CD4-positive, alpha-beta T cell treated with Interferon alpha-2 for 1 hour (primary cell): Measurements from ENCODE around the gene POLR2I.
"Not testable (repeated sequence)": the region's sequence is repeated elsewhere in the genome, so short reads cannot be mapped to it uniquely, and the experiment has no call there.

Experiments
- DNase-seq, 2 donors: peaks; one replicate each; pipeline ENCODE4 v3.0.0-alpha.2; 2020 to 2022

The POLR2I gene

DNA sequence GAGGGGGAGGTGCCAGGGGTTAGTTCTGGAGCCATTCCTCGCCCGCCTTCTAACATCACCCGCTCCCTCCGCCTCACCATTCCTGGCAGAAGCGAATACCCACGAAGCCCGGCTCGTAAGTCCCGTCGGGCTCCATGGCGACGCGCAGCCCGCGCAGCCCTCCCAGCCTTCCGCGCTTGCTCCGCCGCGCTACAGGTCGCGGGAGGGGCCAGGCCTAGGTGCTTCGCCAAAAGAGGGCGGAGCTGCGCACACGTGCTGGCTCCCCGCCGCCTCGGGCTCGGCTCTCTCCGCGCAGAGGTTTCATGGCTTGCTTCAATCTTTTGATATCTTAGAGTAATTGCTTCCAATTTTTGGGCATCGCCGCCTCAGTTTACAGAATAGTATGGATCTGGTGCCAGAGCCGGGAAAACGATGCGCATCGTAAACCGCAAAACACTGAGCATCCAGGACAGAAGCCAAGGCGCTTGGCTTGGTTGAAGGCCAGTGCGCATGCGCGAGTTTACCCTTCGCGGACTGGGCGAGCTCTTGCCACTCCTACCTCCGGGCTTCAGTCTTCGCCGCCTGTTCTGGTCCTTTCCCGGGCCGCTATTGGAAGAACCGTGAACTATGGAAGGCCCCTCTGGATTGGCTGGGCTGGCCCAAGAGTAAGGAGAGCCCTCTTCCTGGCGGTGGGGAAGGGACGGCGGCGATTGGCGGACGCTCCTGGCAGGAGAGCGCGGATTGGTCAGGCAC is at the start of gene POLR2I:
Gene POLR2I, minus strand, starts transcription at position 155 of the 732 bp plus-strand sequence. Its CDS starts 19 bp downstream, at position 136.
- peak; percentile 100 for DNase-seq

DNA sequence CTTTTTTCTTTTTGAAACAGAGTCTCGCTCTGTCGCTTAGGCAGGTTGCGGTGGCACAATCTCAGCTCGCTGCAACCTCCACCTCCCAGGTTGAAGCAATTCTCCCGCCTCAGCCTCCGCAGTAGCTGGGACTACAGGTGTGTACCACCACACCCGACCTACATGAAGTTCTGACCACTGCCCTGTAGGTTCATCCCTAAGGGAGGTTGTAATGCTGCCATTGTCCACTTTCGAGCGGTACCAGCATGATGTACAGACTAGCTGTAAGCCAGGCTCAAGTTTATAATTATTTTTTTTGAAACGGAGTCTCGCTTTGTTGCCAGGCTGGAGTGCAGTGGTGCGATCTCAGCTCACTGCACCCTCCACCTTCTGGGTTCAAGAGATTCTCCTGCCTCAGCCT is 49.1 kb upstream of the POLR2I start:
- no peak for DNase-seq

DNA sequence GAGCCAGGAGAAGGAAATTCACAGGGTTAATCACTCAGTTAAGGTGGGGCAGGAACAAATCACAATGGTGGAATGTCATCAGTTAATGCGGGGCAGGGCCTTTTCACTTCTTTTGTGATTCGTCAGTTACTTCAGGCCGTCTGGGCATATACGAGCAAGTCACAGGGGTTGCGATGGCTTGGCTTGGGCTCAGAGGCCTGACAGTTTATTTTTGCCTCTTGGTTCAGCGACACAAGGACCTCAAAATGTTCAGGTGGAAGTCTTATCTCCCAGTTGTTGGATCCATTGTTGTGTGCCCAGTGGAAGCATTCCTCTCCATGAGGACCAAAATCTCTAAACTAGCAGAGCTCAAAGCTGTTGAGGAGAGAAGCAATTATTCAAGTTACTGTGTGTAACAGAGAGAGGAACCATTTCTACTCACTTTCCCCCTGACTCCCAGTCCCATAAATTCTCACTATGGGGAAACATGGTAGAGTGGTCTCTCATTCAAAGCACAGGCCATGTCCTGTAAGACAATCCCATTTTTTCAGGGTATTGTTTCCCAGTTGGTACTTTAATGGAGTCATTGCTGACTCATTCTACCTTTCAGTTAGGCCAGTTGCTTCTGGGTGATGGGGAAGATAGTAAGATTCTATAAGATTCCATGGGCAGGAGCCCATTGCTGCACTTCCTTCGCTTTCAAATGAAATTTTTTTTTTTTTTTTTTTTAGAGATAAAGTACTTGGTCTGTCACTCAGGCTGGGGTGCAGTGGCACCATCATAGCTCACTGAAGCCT is 46.3 kb upstream of the POLR2I start:
- no peak for DNase-seq

DNA sequence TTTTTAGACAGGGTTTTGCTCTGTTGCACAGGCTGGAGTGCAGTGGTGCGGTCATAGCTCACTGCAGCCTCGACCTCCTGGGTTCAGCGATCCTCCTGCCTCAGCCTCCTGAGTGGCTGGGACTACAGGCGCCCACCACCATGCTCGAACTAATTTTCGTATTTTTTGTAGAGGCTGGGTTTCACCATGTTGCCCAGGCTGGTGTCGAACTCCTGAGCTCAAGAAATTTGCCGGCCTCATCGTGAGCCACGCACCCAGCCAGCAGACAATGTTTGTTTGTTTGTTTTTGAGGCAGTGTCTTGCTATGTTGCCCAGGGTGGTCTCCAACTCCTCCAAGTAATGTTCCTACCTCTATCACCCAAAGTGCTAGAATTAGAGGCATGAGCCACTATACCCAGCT is 38.5 kb upstream of the POLR2I start:
- no peak for DNase-seq

GRCh38 chr19:36152352-36153091 is 37.8 kb upstream of the POLR2I start, which contains the start of gene COX7A1:
TSS of gene COX7A1 (minus strand) at chr19:36152447. CDS start at chr19:36152407, 40 bp downstream.
- no peak for DNase-seq

GRCh38 chr19:36152019-36152351 is 37.3 kb upstream of the POLR2I start:
- DNase-seq = no peak

DNA sequence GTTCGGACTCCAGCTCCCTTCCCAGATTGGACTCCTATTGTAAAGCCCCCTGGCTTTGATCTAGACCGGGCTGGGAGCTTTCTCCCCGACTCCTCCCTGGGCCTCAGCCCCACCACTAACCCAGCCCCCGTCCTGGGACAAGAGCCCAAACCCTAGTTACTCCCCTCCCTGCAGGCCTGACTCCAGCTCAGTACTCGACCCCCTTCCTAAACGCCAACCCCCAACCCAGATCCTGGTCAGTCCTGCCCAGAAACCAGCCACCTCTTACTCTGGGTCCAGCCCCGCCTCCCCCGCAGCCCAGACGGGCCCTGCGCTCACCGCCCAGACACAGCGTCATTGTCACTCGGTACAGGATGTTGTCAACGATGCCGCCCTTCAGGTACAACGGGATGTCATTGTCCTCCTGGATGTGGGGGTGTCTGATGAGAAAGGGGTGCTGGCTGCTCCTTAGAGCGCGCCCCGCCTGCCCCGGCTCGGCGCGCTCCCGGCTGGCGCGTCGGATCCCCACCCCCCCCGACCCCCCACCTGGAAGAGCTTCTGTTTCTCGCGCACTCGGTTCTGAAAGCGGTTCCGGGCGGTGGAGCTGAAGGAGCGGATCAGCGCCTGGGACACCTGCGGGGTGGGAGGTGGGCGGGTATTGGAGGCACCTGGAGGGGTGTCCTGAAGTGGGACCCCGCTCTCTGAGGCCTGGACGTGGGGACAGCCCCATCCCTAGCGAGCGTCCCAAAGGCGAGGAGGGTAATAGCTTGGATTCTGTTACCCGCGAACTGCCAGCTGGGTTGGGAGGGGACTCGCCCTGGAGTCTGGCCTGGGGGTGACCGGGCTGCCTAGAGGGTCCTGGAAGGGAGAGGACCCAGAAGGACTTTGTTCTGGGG is 36.7 kb upstream of the POLR2I start:
- DNase-seq = no peak

DNA sequence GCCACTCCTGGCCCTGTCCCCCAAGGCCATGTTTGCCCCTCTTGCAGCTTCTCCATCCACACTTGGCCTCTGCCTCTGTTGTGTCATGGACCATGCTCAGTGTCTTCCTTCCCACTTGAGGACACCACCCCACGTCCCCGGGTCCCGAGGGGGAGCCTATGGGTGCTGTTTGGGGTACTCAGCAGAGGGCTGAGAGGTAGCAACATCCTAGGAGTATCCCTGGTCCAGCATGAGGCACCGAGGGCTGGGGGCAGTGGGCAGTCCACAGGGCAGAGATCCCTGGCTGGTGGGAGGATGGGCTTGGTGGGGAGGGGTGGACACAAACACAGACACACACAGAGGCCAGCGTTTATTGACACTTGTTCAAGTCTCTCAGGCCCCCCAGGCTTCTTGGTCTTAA is 35.9 kb upstream of the POLR2I start:
- DNase-seq = no peak

DNA sequence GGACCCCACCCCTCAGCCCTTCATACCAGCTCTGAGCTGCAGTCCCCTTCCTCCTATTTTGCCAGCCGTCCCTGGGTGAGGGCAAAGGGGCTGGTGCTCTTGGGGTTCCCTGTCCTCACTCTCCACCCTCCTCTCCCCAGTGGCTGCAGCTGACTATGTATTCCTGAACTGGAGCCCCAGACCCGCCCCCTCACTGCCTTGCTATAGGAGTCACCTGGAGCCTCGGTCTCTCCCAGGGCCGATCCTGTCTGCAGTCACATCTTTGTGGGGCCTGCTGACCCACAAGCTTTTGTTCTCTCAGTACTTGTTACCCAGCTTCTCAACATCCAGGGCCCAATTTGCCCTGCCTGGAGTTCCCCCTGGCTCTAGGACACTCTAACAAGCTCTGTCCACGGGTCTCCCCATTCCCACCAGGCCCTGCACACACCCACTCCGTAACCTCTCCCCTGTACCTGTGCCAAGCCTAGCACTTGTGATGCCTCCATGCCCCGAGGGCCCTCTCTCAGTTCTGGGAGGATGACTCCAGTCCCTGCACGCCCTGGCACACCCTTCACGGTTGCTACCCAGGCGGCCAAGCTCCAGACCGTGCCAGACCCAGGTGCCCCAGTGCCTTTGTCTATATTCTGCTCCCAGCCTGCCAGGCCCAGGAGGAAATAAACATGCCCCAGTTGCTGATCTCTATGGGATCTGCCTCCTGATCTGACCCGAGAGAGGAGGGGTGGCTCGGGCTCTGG is 35.2 kb upstream of the POLR2I start:
- DNase-seq = no peak

DNA sequence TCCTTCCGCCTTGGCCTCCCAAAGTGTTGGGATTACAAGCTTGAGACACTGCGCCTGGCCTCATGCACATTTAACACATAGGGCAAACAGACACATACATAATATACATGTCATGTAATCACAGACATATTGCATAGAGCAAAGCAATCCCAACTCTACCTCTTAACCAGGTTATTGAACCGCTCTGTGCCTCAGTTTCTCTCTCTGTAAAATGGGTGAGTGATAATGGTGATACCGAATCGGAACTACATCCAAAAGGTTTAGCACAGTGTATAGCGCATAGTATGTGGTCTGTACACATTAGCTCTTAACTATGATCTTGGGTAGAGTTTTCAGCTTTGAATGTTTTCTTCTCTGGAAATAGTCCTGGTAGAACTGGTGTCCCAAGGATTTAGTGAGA is 29.9 kb upstream of the POLR2I start:
- DNase-seq = no peak

GRCh38 chr19:36142496-36142895 is 27.8 kb upstream of the POLR2I start:
- DNase-seq = no peak

DNA sequence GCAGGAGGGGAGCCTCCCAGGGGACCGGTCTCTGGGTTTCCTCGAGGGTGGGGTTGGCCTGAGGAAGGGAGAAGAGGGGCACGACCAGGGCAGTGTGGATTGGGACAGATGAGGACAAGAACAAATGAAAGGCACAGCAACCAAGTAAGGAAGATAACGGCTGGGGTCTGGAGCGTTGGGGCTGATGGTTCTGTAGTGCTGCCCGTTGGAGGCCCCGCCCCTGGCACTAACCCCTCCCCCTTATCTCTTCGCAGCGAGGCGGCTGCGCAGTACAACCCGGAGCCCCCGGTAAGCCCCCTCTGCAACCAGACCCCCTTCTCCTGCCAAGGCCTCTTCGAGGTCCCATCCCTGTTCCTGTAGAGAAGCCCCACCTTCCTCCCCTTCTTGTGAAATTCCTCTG is 27.4 kb upstream of the POLR2I start:
- DNase-seq = no peak

GRCh38 chr19:36141039-36141927 is 26.6 kb upstream of the POLR2I start:
- peak; percentile 88 to 95 for DNase-seq

DNA sequence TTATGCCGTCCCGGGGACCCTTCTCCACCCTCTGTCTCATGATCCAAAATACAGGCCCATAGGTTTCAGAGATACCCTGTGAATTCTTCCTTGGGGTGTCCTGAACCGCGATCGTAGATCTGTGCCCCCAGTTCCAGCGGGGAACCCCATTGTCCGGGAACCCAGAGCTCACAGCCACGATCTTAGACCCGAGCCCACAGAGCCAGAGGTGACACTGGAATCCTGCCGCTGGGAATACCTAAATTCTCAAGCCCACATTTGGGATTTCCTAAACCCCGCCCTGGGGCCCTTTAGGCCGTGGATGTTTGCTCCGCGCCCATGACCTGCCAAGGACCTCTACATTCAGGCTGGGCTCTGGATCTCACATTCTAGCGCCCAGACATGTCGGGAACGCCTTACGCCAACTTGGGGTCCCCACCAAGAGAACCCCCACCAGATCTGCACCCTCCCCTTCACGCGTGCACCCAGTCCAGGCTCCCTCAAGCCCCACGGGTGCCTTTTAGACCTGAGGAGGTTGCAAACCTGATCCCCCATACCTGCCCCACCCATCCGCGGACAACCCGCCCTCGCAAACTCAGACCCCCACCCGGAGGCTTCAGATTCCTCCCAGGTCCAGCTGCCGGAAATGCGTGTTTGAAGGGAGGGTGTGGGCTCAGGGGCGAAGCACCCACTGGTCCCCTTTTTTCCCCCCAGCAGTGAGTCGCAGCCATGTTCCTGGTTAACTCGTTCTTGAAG is 25.8 kb upstream of the POLR2I start:
- DNase-seq = peak in 1 of 2 donors; percentile 9

GRCh38 chr19:36139473-36140303 is 25.0 kb upstream of the POLR2I start, which contains the start of gene CAPNS1:
TSS of gene CAPNS1 (plus strand) at chr19:36140066. CDS start at chr19:36141012, 946 bp downstream.
- DNase-seq = peak; percentile 93 to 94

DNA sequence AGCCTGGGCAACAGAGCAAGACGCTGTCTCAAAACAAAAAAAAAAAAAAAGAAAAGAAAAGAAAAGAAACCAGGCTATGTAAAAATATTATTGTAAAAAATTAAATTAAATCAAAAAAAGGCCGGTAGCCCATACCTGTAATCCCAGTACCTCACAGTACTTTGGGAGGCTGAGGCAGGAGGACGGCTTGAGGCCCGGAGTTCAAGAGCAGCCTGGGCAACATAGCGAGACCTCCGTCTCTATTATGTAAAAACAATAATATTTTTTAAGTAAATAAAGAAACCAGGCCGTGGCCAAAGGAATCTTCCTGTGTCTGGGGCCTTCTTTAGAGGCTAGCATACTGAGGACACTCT is 24.4 kb upstream of the POLR2I start:
- DNase-seq = no peak

DNA sequence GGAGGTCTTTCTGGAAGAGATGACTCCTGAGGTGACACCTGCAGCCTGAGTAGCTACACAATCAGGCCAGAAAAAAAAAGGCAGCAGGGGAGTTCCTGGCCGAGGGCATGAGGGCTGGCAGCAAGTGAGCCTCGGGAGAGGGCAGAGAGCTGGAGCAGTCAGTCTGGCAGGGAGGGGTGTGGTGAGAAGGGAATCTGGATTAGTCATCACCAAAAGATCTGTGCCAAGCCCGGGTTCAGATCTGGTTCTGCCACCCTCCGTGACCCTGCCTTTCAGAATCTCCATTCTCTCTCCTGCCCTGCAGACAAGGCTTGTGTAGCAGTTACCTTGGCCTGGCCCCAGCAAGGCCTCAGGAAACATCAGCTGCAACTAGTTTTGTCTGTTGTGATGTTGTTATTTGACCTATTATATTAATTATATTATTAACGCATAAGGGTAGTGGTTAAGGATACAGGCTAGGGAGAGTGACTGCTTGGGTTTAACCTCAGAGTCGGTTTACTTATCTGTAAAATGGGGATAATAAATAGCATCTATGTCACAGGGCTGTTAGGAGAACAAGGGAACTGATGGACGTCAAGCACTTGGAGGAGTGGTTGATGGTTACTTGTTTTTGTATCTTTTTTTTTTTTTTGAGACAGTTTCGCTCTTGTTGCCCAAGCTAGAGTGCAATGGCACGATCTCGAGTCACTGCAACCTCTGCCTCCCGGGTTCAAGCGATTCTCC is 22.4 kb upstream of the POLR2I start:
- no peak for DNase-seq

- not testable (repeated sequence) for DNase-seq
Measured at GRCh38 chr19:36134867-36135266, 20.2 kb upstream of the POLR2I start.
